Osteocyte (in vitro differentiated cells): Measurements from ENCODE around the gene ANTXR1. TPM values are rescaled to one million over a fixed set of nuclear protein-coding genes. Genes with fewer than 3 reads are reported as not detected.

ENCODE experiments used
- DNase-seq: peaks from one replicate; pipeline ENCODE4 v3.0.0; 2021; ENCODE audit warnings: mixed read lengths; ENCODE audit not compliant: unreplicated experiment; ENCODE audit errors: extremely low spot score
- H3K27ac Mint-ChIP-seq: one replicate; pipeline ENCODE4 v1.8.0; 2021; ENCODE audit warnings: mild to moderate bottlenecking, mixed read lengths; ENCODE audit not compliant: unreplicated experiment
- H3K27me3 Mint-ChIP-seq: one replicate; pipeline ENCODE4 v1.8.0; 2021; ENCODE audit warnings: mixed read lengths; ENCODE audit not compliant: unreplicated experiment
- H3K36me3 Mint-ChIP-seq: one replicate; pipeline ENCODE4 v1.8.0; 2021; ENCODE audit warnings: mixed read lengths; ENCODE audit not compliant: unreplicated experiment
- H3K4me1 Mint-ChIP-seq: one replicate; pipeline ENCODE4 v1.8.0; 2021; ENCODE audit warnings: mixed read lengths; ENCODE audit not compliant: unreplicated experiment
- H3K4me3 Mint-ChIP-seq: one replicate; pipeline ENCODE4 v1.8.0; 2021; ENCODE audit warnings: mild to moderate bottlenecking, moderate library complexity, mixed read lengths; ENCODE audit not compliant: unreplicated experiment
- H3K9me3 Mint-ChIP-seq: one replicate; pipeline ENCODE4 v1.8.0; 2021; ENCODE audit warnings: mixed read lengths; ENCODE audit not compliant: unreplicated experiment
- CTCF ChIP-seq: fragments of 200-600 bp; sonication (generic); IDR thresholded peaks from 2 replicates; pipeline ENCODE4 v1.5.0; 2021; ENCODE audit warnings: antibody characterized with exemption, mild to moderate bottlenecking, moderate library complexity
- total RNA-seq: library from RNA; stranded (reverse); gene quantifications from 2 replicates; pipeline ENCODE4 v1.2.1, GENCODE V29; 2021

Gene ANTXR1
- total RNA-seq, 1 donor from 2014 or later, result 144 TPM

GRCh38 chr2:69132960-69133590, 120.1 kb downstream of the ANTXR1 start:
- no peak for DNase-seq
- Mint-ChIP-seq H3K4me1 (peaks cover 30% of the 10 kb centered on the region), H3K4me3 (no peak overlapping the region), H3K9me3 (no peaks in the 10 kb centered on the region), H3K27ac (no peak overlapping the region), H3K36me3 (peaks cover 33% of the 10 kb centered on the region), H3K27me3 (no peaks in the 10 kb centered on the region)
- TF ChIP-seq CTCF, result no peak

- Mint-ChIP-seq H3K9me3 (no peaks in the 10 kb centered on the region), H3K27ac (no peak overlapping the region), H3K36me3 (peaks cover 30% of the 10 kb centered on the region), H3K4me3 (no peak overlapping the region), H3K27me3 (no peaks in the 10 kb centered on the region), H3K4me1 (peaks cover 39% of the 10 kb centered on the region)
- DNase-seq, result no peak
- no peak for TF ChIP-seq CTCF
Observed at GRCh38 chr2:69133898-69134297, 120.9 kb downstream of the ANTXR1 start.

GRCh38 chr2:69134306-69134945, 121.4 kb downstream of the ANTXR1 start:
- H3K27me3 Mint-ChIP-seq, result no peaks in the 10 kb centered on the region
- peaks cover 27% of the 10 kb centered on the region for H3K36me3 Mint-ChIP-seq
- no peaks in the 10 kb centered on the region for H3K9me3 Mint-ChIP-seq
- peaks cover 44% of the 10 kb centered on the region for H3K4me1 Mint-ChIP-seq
- H3K27ac Mint-ChIP-seq, result peak overlapping the region; percentile 67
- H3K4me3 Mint-ChIP-seq, result no peak overlapping the region
- no peak for DNase-seq
- no peak for TF ChIP-seq CTCF

GRCh38 chr2:69138247-69138772, 125.3 kb downstream of the ANTXR1 start:
- peak overlapping the region; percentile 30 for H3K4me3 Mint-ChIP-seq

More at GRCh38 chr2:69138247-69138772, 125.3 kb downstream of the ANTXR1 start:
- peaks cover 58% of the 10 kb centered on the region for H3K4me1 Mint-ChIP-seq
- H3K27ac Mint-ChIP-seq, result peak overlapping the region; percentile 85
- H3K27me3 Mint-ChIP-seq, result no peaks in the 10 kb centered on the region
- TF ChIP-seq CTCF, result no peak
- no peaks in the 10 kb centered on the region for H3K9me3 Mint-ChIP-seq
- peaks cover 13% of the 10 kb centered on the region for H3K36me3 Mint-ChIP-seq
- no peak for DNase-seq
